HepG2 (cell line): ENCODE data around the gene STAB2. TPM values are rescaled to one million over a fixed set of nuclear protein-coding genes. Genes with fewer than 3 reads are reported as not detected.

Experiments
- ATAC-seq: fragments of 200-7000 bp; cut with Tn5 transposase; 3 replicates; pipeline ENCODE4 v1.9.1; 2020; ENCODE audit warnings: mild to moderate bottlenecking, moderate library complexity
- BruUV-seq: library from RNA; stranded (reverse); fragments of 400-500 nt; replicated peaks from 2 replicates; lab custom pipeline; 2021; lab: Mats Ljungman, UMichigan
- CTCF ChIA-PET: fragments of 300-600 bp; formaldehyde crosslinking; extraction: SDS; loops from one replicate; lab custom pipeline; 2021; ENCODE audit warnings: low total read pairs, inconsistent platforms, low intra/inter-chr PET ratio; lab: Yijun Ruan, JAX
- POLR2A ChIA-PET: fragments of 350-600 bp; sonication (Branson Sonifier 250); formaldehyde crosslinking; loops from one replicate; lab custom pipeline; 2020; ENCODE audit warnings: antibody characterized with exemption, inconsistent platforms; lab: Yijun Ruan, JAX
- DNase-seq: peaks from one replicate; pipeline ENCODE4 v3.0.0-alpha.2; 2015; ENCODE audit warnings: low spot score
- FAIRE-seq: peaks from 3 replicates; lab custom pipeline; 2011; peaks lifted over from hg19 to GRCh38; lab: Jason Lieb, UNC
- H2AFZ ChIP-seq: one replicate; pipeline ENCODE4 v1.6.1; 2011; ENCODE audit warnings: low read length, inconsistent platforms
- H3K27ac ChIP-seq: fragments of 300-600 bp; 3 replicates; pipeline ENCODE4 v1.8.0; 2011; ENCODE audit warnings: mixed run types, mild to moderate bottlenecking, mixed read lengths, low read length, inconsistent platforms; ENCODE audit not compliant: insufficient read depth; ENCODE audit errors: extremely low read length
- H3K27me3 ChIP-seq, 2 experiments: fragments of 200-600 bp in 1 of 2; 2 replicates in 1 of 2; 3 replicates in 1 of 2; pipeline versions ENCODE4 v1.6.0 to v1.8.0; 2011; ENCODE audit warnings: low read length in 2 of 2, mild to moderate bottlenecking in 2 of 2, moderate library complexity in 2 of 2, inconsistent platforms in 1 of 2; ENCODE audit not compliant: insufficient read depth in 2 of 2, control insufficient read depth in 1 of 2
- H3K36me3 ChIP-seq, 2 experiments: fragments of 200-600 bp in 1 of 2; replicated peaks in 1 of 2; 2 replicates in 1 of 2; 3 replicates in 1 of 2; pipeline versions ENCODE4 v1.5.1 to v1.8.0; 2011; ENCODE audit warnings: low read length in 2 of 2, inconsistent platforms in 1 of 2; ENCODE audit not compliant: insufficient read depth in 2 of 2, control insufficient read depth in 1 of 2
- H3K4me1 ChIP-seq: 2 replicates; pipeline ENCODE4 v1.5.1; 2012; ENCODE audit warnings: low read length, inconsistent platforms; ENCODE audit not compliant: insufficient read depth
- H3K4me2 ChIP-seq: 2 replicates; pipeline ENCODE4 v1.6.0; 2011; ENCODE audit warnings: low read depth, low read length, inconsistent platforms
- H3K4me3 ChIP-seq, 3 experiments: fragments of 200-600 bp in 1 of 3; sonication (generic), shearing (Covaris generic) in 1 of 3; replicated peaks in 1 of 3; 2 replicates each; pipeline ENCODE4 v1.5.1; 2011 to 2016; ENCODE audit warnings: low read length in 3 of 3, inconsistent platforms in 2 of 3, low read depth in 2 of 3, mild to moderate bottlenecking in 2 of 3, control low read depth in 1 of 3, mixed read lengths in 1 of 3; ENCODE audit not compliant: insufficient read depth in 1 of 3
- H3K79me2 ChIP-seq: one replicate; pipeline ENCODE4 v1.6.1; 2011; ENCODE audit warnings: low read length, inconsistent platforms; ENCODE audit not compliant: insufficient read depth
- H3K9ac ChIP-seq: 2 replicates; pipeline ENCODE4 v1.6.0; 2011; ENCODE audit warnings: mild to moderate bottlenecking, low read depth, low read length, inconsistent platforms; ENCODE audit not compliant: insufficient read depth
- H3K9me3 ChIP-seq: 2 replicates; pipeline ENCODE4 v1.5.1; 2012; ENCODE audit warnings: mild to moderate bottlenecking, low read length
- H4K20me1 ChIP-seq: 2 replicates; pipeline ENCODE4 v1.6.0; 2011; ENCODE audit warnings: inconsistent platforms, mild to moderate bottlenecking, low read length, moderate library complexity; ENCODE audit not compliant: insufficient read depth
- FLYWCH1 ChIP-seq: sonication (generic); formaldehyde crosslinking; IDR thresholded peaks from 2 replicates; pipeline ENCODE4 v1.8.1; 2023; ENCODE audit warnings: mild to moderate bottlenecking, missing genetic modification reagents
- HMG20A ChIP-seq: IDR thresholded peaks from 2 replicates; pipeline ENCODE4 v1.6.1; 2016; ENCODE audit warnings: borderline replicate concordance
- HOXA5 ChIP-seq: sonication (generic); formaldehyde crosslinking; IDR thresholded peaks from 2 replicates; pipeline ENCODE4 v1.4.0; 2020; ENCODE audit warnings: missing genetic modification reagents
- MZF1 ChIP-seq: sonication (generic); formaldehyde crosslinking; IDR thresholded peaks from 2 replicates; pipeline ENCODE4 v1.8.1; 2023; ENCODE audit warnings: mild to moderate bottlenecking, missing genetic modification reagents, borderline replicate concordance
- NFKB2 ChIP-seq: sonication (generic); formaldehyde crosslinking; IDR thresholded peaks from 2 replicates; pipeline ENCODE4 v1.4.0; 2020; ENCODE audit warnings: missing genetic modification reagents, borderline replicate concordance
- PCBP1 ChIP-seq: fragments of 200-400 bp; formaldehyde crosslinking; IDR thresholded peaks from 2 replicates; pipeline ENCODE4 v1.6.1; 2017; ENCODE audit warnings: mild to moderate bottlenecking, low read depth, low read length, borderline replicate concordance
- PLSCR1 ChIP-seq: sonication (generic); formaldehyde crosslinking; IDR thresholded peaks from 2 replicates; pipeline ENCODE4 v1.5.0; 2020; ENCODE audit warnings: missing genetic modification reagents, mild to moderate bottlenecking, borderline replicate concordance
- POLR2A ChIP-seq, 2 experiments: IDR thresholded peaks; 2 replicates each; pipeline ENCODE4 v1.6.1; 2011; ENCODE audit warnings: low read depth in 2 of 2, low read length in 2 of 2, mild to moderate bottlenecking in 1 of 2, moderate library complexity in 1 of 2; ENCODE audit not compliant: insufficient read depth in 1 of 2
- SATB2 ChIP-seq: sonication (generic); formaldehyde crosslinking; IDR thresholded peaks from 2 replicates; pipeline ENCODE4 v1.5.0; 2020; ENCODE audit warnings: missing genetic modification reagents
- SIX4 ChIP-seq: sonication (generic); formaldehyde crosslinking; IDR thresholded peaks from 2 replicates; pipeline ENCODE4 v1.4.0; 2020; ENCODE audit warnings: missing genetic modification reagents
- SMAD1 ChIP-seq: sonication (generic); formaldehyde crosslinking; IDR thresholded peaks from 2 replicates; pipeline ENCODE4 v1.4.0; 2020; ENCODE audit warnings: missing genetic modification reagents, low read depth, mild to moderate bottlenecking, borderline replicate concordance
- SNAPC2 ChIP-seq: sonication (generic); formaldehyde crosslinking; IDR thresholded peaks from 2 replicates; pipeline ENCODE4 v1.8.1; 2022; ENCODE audit warnings: mild to moderate bottlenecking, missing genetic modification reagents
- SOX13 ChIP-seq, 3 experiments: fragments of 450-650 bp in 1 of 3; sonication (generic) in 1 of 3; formaldehyde crosslinking in 1 of 3; IDR thresholded peaks in 2 of 3; conservative IDR thresholded peaks in 1 of 3; 2 replicates each; pipeline versions ENCODE4 v1.5.0 to v1.6.1; 2016 to 2020; ENCODE audit warnings: antibody characterized with exemption in 1 of 3, mild to moderate bottlenecking in 1 of 3, missing compliant biosample characterization in 1 of 3, missing genetic modification reagents in 1 of 3, moderate library complexity in 1 of 3
- TBX3 ChIP-seq: fragments of 450-650 bp; IDR thresholded peaks from 2 replicates; pipeline ENCODE4 v1.6.1; 2017; ENCODE audit warnings: antibody characterized with exemption, mild to moderate bottlenecking, inconsistent platforms, borderline replicate concordance
- THAP7 ChIP-seq: sonication (generic); formaldehyde crosslinking; IDR thresholded peaks from 2 replicates; pipeline ENCODE4 v1.8.1; 2023; ENCODE audit warnings: mild to moderate bottlenecking, missing genetic modification reagents
- ZNF484 ChIP-seq: sonication (generic); formaldehyde crosslinking; IDR thresholded peaks from 2 replicates; pipeline ENCODE4 v1.5.1; 2020; ENCODE audit warnings: mild to moderate bottlenecking, low read depth, missing genetic modification reagents, borderline replicate concordance
- ZNF552 ChIP-seq: sonication (generic); formaldehyde crosslinking; IDR thresholded peaks from 2 replicates; pipeline ENCODE4 v1.9.0; 2022; ENCODE audit warnings: missing genetic modification reagents, mild to moderate bottlenecking, borderline replicate concordance
- ZNF614 ChIP-seq: IDR thresholded peaks from 2 replicates; pipeline ENCODE4 v1.6.1; 2018; ENCODE audit warnings: missing biosample characterization, missing genetic modification reagents, inconsistent platforms, borderline replicate concordance
- ZNF792 ChIP-seq: IDR thresholded peaks from 2 replicates; pipeline ENCODE4 v1.6.1; 2016
- WGBS: methylation state at CpG from one replicate; pipeline ENCODE4 v1.1.6; 2017; ENCODE audit warnings: low lambda C conversion rate; 5-methylcytosine and 5-hydroxymethylcytosine counted together
- in situ Hi-C: cut with HindIII; loops from 2 replicates; pipeline ENCODE4 v1.10.0; 2017; ENCODE audit warnings: low pct_unique_long_range_greater_than_20kb; ENCODE audit not compliant: extremely low pct_ligation_motif_present
- intact Hi-C: fragments of 100-400 bp; cut with micrococcal nuclease; formaldehyde crosslinking; loops from one replicate; pipeline ENCODE4 v1.10.0; 2022; ENCODE audit not compliant: unreplicated experiment
- polyA plus RNA-seq, 8 experiments: library from polyadenylated mRNA; depleted of rRNA in 3 of 8; stranded (reverse) in 7 of 8; unstranded in 1 of 8; fragments of >200 nt; fragmentation: Illumina TruSeq in 4 of 8; extraction: Trizol in 4 of 8; gene quantifications; 2 replicates each; pipeline versions ENCODE4 v1.2.1 to v1.2.3, GENCODE V29; 2011 to 2016; ENCODE audit warnings: low read depth in 4 of 8, missing spikeins in 1 of 8, mixed read lengths in 1 of 8; ENCODE audit not compliant: insufficient read depth in 1 of 8
- total RNA-seq, 5 experiments: library from RNA; depleted of rRNA; stranded (reverse); fragments of >200 nt; fragmentation: Illumina TruSeq; extraction: Trizol; gene quantifications; 2 replicates each; pipeline ENCODE4 v1.2.3, GENCODE V29; 2016; ENCODE audit warnings: low read depth in 1 of 5

STAB2 gene
- total and polyA plus RNA-seq, 2 of the 13 experiments (the other 11 are each of a cell fraction or from before 2014, with no cell fraction given), result not detected

- WGBS, result 96% methylated on average over 3 of the region's 3 CpGs
- DNase-seq (no peak), FAIRE-seq (no peak), ATAC-seq (no peak)
- Histone ChIP-seq H3K4me2 (no peak overlapping the region), H3K4me3 (no peak overlapping the region), H4K20me1 (no peaks in the 10 kb centered on the region), H3K4me1 (peaks cover 15% of the 10 kb centered on the region), H3K36me3 (peaks cover 26 to 64% of the 10 kb centered on the region in 2 experiments), H3K9ac (no peak overlapping the region), H3K27me3 (no peaks in the 10 kb centered on the region), H2AFZ (no peak overlapping the region), H3K79me2 (no peaks in the 10 kb centered on the region), H3K9me3 (no peaks in the 10 kb centered on the region), H3K27ac (no peak overlapping the region)
- in situ Hi-C loops (no loop called here), intact Hi-C loops (no loop called here)
- POLR2A ChIA-PET, result interaction anchor here (0.8 kb wide), 1 partner anchor 61 kb away, joined by 3 read pairs; no protein-coding TSS in a partner anchor
- BruUV-seq, result no TSS peak
- CTCF ChIA-PET, result no interaction called here
- TF ChIP-seq SOX13 (IDR thresholded peaks at IDR 0.05) (no peak), SOX13 (CRISPR knock-in tag; conservative IDR thresholded peaks at IDR 0.05 in 1 of 2, IDR thresholded peaks at IDR 0.05 in 1 of 2) (no peak)
Measured at GRCh38 chr12:103780992-103781391, 193.9 kb downstream of the STAB2 start.

GRCh38 chr12:103782399-103782798 is 195.3 kb downstream of the STAB2 start:
- Histone ChIP-seq H4K20me1 (no peaks in the 10 kb centered on the region), H3K27me3 (no peaks in the 10 kb centered on the region), H3K4me3 (no peak overlapping the region), H3K27ac (no peak overlapping the region), H2AFZ (no peak overlapping the region), H3K9ac (no peak overlapping the region), H3K4me2 (no peak overlapping the region), H3K9me3 (no peaks in the 10 kb centered on the region), H3K79me2 (no peaks in the 10 kb centered on the region), H3K36me3 (peaks cover 21 to 57% of the 10 kb centered on the region in 2 experiments), H3K4me1 (peaks cover 17% of the 10 kb centered on the region)
- FAIRE-seq (no peak), ATAC-seq (no peak), DNase-seq (no peak)
- WGBS, result 96% methylated on average over 3 of the region's 3 CpGs
- ChIA-PET POLR2A (no interaction called here), CTCF (no interaction called here)
- no TSS peak for BruUV-seq
- in situ Hi-C loops, result no loop called here
- intact Hi-C loops, result no loop called here
- TF ChIP-seq SMAD1 (CRISPR knock-in tag) (no peak), ZNF614 (no peak), HMG20A (no peak), SIX4 (no peak), FLYWCH1 (CRISPR knock-in tag) (no peak), TBX3 (no peak), MZF1 (CRISPR knock-in tag) (no peak), NFKB2 (CRISPR knock-in tag) (no peak), HOXA5 (CRISPR knock-in tag) (no peak), PCBP1 (no peak), THAP7 (CRISPR knock-in tag) (no peak), ZNF484 (CRISPR knock-in tag) (no peak), ZNF792 (no peak), POLR2A (IDR thresholded peaks at IDR 0.05; ENCODE audit: insufficient read depth in 1 of 2, low read depth in 2 of 2, low read length in 2 of 2) (no peak), SNAPC2 (CRISPR knock-in tag) (no peak), PLSCR1 (no peak), ZNF552 (CRISPR knock-in tag) (no peak), SATB2 (CRISPR knock-in tag) (no peak)
